ENCODE results near the gene LRRN4.

- TF ChIP-seq CTCF (IDR thresholded peaks at IDR 0.05; ENCODE audit: low read depth, low read length, poor library complexity, severe bottlenecking) (no peak), EZH2phosphoT487 (IDR thresholded peaks at IDR 0.05; ENCODE audit: borderline replicate concordance, low read length) (no peak)
Observed at GRCh38 chr20:6041808-6042265, 12.0 kb downstream of the LRRN4 start.

Data from DOHH2 (cell line).